Fibroblast of mammary gland (primary cell): ENCODE data around the gene B4GALT4.
A peak's percentile ranks its signal among the peaks of the same experiment; 100 is the strongest.

Experiments
- DNase-seq: peaks from one replicate; pipeline ENCODE4 v3.0.0-alpha.2; 2010; ENCODE audit warnings: low read depth
- H3K4me3 ChIP-seq: 2 replicates; pipeline ENCODE4 v1.5.1; 2011; ENCODE audit warnings: low read depth, mild to moderate bottlenecking, low read length, moderate library complexity; ENCODE audit not compliant: control insufficient read depth
- CTCF ChIP-seq: conservative IDR thresholded peaks from 2 replicates; pipeline ENCODE4 v1.5.1; 2011; ENCODE audit warnings: low read depth, low read length, inconsistent platforms; ENCODE audit not compliant: control insufficient read depth, insufficient read depth

Gene B4GALT4

DNA sequence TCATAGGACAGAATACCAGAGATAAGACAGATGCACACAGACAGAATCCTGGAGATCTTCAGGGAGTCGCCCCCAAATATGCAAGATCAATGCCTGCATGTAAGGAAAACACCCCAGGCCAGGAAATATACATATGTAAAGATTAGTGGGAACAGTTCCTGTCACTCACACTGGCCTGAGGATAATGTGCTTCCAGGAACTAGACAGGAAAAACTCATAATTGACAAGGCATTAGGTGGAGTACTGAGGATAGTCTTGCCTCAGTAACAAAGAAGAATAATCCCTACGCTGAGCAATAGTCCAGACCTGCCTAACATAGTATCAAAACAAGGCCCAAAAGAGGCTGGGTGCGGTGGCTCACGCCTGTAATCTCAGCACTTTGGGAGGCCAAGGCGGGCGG lies 20.4 kb upstream of the B4GALT4 start:
- no peak for TF ChIP-seq CTCF
- no peak for DNase-seq
- no peak overlapping the region for H3K4me3 ChIP-seq

DNA sequence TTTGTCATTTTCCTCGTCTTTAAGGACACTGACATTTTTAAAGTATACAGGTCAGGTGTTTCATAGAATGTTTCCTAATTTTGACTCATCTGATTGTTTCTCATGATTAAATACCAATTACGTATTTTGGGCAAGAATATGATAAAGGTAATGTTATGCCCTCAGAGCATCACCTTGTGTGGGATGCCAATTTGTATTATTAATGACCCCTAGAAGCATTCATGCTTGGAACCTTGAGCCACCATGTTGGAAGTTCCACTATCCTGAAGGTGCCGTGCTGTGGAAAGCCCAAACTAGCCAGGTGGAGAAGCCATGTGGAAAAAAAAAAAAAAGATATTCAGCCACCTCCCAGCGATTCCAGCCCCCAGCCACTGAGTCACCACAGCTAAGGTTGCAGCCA lies 19.1 kb upstream of the B4GALT4 start:
- DNase-seq = no peak
- H3K4me3 ChIP-seq = no peak overlapping the region
- no peak for TF ChIP-seq CTCF

- no peak for DNase-seq
- H3K4me3 ChIP-seq = no peak overlapping the region
- TF ChIP-seq CTCF = no peak
These were observed 18.2 kb upstream of the B4GALT4 start for GRCh38 chr3:119258915-119259314.

GRCh38 chr3:119257654-119258410 lies 17.2 kb upstream of the B4GALT4 start:
- no peak overlapping the region for H3K4me3 ChIP-seq
- TF ChIP-seq CTCF = no peak
- peak; percentile 43 for DNase-seq

DNA sequence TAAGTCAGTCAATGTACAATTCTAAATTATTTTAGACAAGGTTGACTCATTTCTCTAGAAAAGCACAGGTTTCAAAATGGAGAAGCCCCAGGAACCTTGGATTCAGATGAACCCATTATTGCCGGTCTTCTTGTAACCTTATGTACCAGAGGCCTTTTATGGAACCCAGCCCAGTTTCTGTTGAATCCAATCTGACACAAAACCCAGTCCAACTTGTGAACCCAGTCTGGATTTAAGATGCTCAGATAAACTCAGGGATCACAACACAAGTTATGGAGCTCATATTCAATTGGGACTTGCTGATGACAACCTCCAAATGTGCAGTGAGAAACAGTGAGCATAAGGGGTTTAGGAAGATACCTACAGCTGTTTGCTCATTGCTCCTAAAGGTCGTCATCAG lies 16.4 kb upstream of the B4GALT4 start:
- DNase-seq = no peak
- TF ChIP-seq CTCF = no peak
- H3K4me3 ChIP-seq = no peak overlapping the region

- DNase-seq = no peak
- TF ChIP-seq CTCF = no peak
- no peak overlapping the region for H3K4me3 ChIP-seq
These were observed 14.5 kb upstream of the B4GALT4 start for GRCh38 chr3:119255214-119255613.

DNA sequence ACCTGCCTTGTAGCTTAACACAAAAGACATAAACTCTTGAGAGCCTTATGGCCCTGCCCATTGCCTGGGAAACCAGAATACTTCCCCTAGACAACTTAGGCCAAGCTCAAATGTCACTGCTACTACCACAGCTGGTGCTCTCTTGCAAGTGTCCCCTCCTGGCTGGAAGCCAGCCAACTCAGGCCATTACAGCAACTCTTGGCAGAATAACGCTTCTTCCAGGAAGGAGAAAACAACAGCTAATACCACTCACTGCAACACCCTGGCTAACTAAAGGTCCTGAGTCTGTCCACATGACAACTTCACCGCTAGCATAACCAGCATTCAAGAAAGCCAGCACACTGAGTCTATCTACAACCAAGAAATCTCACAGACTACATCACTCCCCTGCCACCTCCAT lies 5.1 kb upstream of the B4GALT4 start:
- no peak overlapping the region for H3K4me3 ChIP-seq
- no peak for TF ChIP-seq CTCF
- DNase-seq = no peak
